SK-N-SH (cell line): ENCODE results near the gene PLCXD1. TPM values are rescaled to one million over a fixed set of nuclear protein-coding genes. Genes with fewer than 3 reads are reported as not detected.

Experiments used
- CTCF ChIA-PET: fragments of 300-600, 350-600 bp; formaldehyde crosslinking; extraction: SDS; loops from one replicate; lab custom pipeline; 2021; lab: Yijun Ruan, JAX
- POLR2A ChIA-PET: fragments of 350-600 bp; sonication (Branson Sonifier 250); formaldehyde crosslinking; extraction: SDS; loops from one replicate; lab custom pipeline; 2020; ENCODE audit warnings: antibody characterized with exemption, inconsistent platforms; lab: Yijun Ruan, JAX
- DNase-seq: peaks from one replicate; pipeline ENCODE4 v3.0.0; 2012
- H2AFZ ChIP-seq: fragments of 200-600 bp; sonication (generic); 2 replicates; pipeline ENCODE4 v1.8.1; 2016; ENCODE audit warnings: antibody characterized with exemption, mild to moderate bottlenecking, low read depth
- H3F3A ChIP-seq: fragments of 200-600 bp; sonication (generic); replicated peaks from 2 replicates; pipeline ENCODE3; 2016; ENCODE audit warnings: antibody characterized with exemption, mild to moderate bottlenecking; ENCODE audit not compliant: insufficient read depth
- H3K27ac ChIP-seq, 2 experiments: fragments of 200-500 bp in 1 of 2; fragments of 200-600 bp in 1 of 2; sonication (Bioruptor generic) in 1 of 2; sonication (generic), shearing (Covaris generic) in 1 of 2; 2 replicates each; pipeline versions ENCODE4 v1.5.1 to v1.6.1; 2014 to 2016; ENCODE audit warnings: low read depth in 2 of 2, inconsistent platforms in 1 of 2, low read length in 1 of 2, mild to moderate bottlenecking in 1 of 2, mixed read lengths in 1 of 2
- H3K27me3 ChIP-seq: fragments of 200-600 bp; sonication (generic), shearing (Covaris generic); 2 replicates; pipeline ENCODE4 v1.6.1; 2016; ENCODE audit warnings: mixed run types; ENCODE audit not compliant: insufficient read depth
- H3K36me3 ChIP-seq, 2 experiments: fragments of 200-500 bp in 1 of 2; fragments of 200-600 bp in 1 of 2; sonication (Bioruptor generic) in 1 of 2; sonication (generic) in 1 of 2; replicated peaks in 1 of 2; 2 replicates each; pipeline versions ENCODE3 to v1.5.1; 2014 to 2016; ENCODE audit warnings: low read length in 1 of 2, mild to moderate bottlenecking in 1 of 2; ENCODE audit not compliant: insufficient read depth in 2 of 2, control insufficient read depth in 1 of 2
- H3K4me1 ChIP-seq, 2 experiments: fragments of 200-500 bp in 1 of 2; fragments of 200-600 bp in 1 of 2; sonication (Bioruptor generic) in 1 of 2; sonication (generic), shearing (Covaris generic) in 1 of 2; 2 replicates each; pipeline versions ENCODE4 v1.5.1 to v1.6.1; 2014 to 2016; ENCODE audit warnings: low read depth in 1 of 2, low read length in 1 of 2, mixed run types in 1 of 2; ENCODE audit not compliant: insufficient read depth in 2 of 2, control insufficient read depth in 1 of 2
- H3K4me2 ChIP-seq: fragments of 200-600 bp; sonication (generic), shearing (Covaris generic); 2 replicates; pipeline ENCODE4 v1.6.1; 2017; ENCODE audit warnings: mixed run types
- H3K4me3 ChIP-seq, 2 experiments: fragments of 200-500 bp in 1 of 2; fragments of 200-600 bp in 1 of 2; sonication (Bioruptor generic) in 1 of 2; sonication (generic), shearing (Covaris generic) in 1 of 2; 2 replicates each; pipeline versions ENCODE4 v1.5.1 to v1.8.1; 2014 to 2016; ENCODE audit warnings: low read depth in 2 of 2, inconsistent platforms in 1 of 2, low read length in 1 of 2, mild to moderate bottlenecking in 1 of 2, mixed read lengths in 1 of 2, moderate library complexity in 1 of 2
- H3K79me2 ChIP-seq: fragments of 200-600 bp; sonication (generic); 2 replicates; pipeline ENCODE4 v1.8.1; 2017; ENCODE audit warnings: mild to moderate bottlenecking; ENCODE audit not compliant: insufficient read depth
- H3K9ac ChIP-seq: fragments of 200-600 bp; sonication (generic); 2 replicates; pipeline ENCODE4 v1.6.1; 2017; ENCODE audit warnings: mixed run types
- H3K9me2 ChIP-seq: fragments of 200-600 bp; sonication (generic); 2 replicates; pipeline ENCODE4 v1.6.1; 2017; ENCODE audit warnings: mixed run types
- H3K9me3 ChIP-seq: fragments of 200-600 bp; sonication (generic); 2 replicates; pipeline ENCODE4 v1.6.1; 2017; ENCODE audit warnings: mixed run types, mild to moderate bottlenecking, moderate library complexity
- H4K20me1 ChIP-seq: fragments of 200-600 bp; sonication (generic); 2 replicates; pipeline ENCODE4 v1.6.1; 2017; ENCODE audit warnings: mild to moderate bottlenecking, mixed run types; ENCODE audit not compliant: insufficient read depth
- CHD2 ChIP-seq: fragments of 150-350 bp; IDR thresholded peaks from 2 replicates; pipeline ENCODE4 v1.6.1; 2018; ENCODE audit warnings: low read length; ENCODE audit not compliant: partially characterized antibody
- CTCF ChIP-seq: fragments of 200-600 bp; sonication (generic); IDR thresholded peaks from 2 replicates; pipeline ENCODE4 v1.6.1; 2017; ENCODE audit warnings: antibody characterized with exemption, mild to moderate bottlenecking, moderate library complexity
- MAX ChIP-seq: IDR thresholded peaks from 2 replicates; pipeline ENCODE4 v1.4.0; 2012; ENCODE audit warnings: low read depth
- MEF2A ChIP-seq: IDR thresholded peaks from 2 replicates; pipeline ENCODE4 v1.4.0; 2012; ENCODE audit warnings: low read depth, borderline replicate concordance
- NRF1 ChIP-seq: IDR thresholded peaks from 2 replicates; pipeline ENCODE4 v1.6.1; 2012; ENCODE audit warnings: low read depth, mild to moderate bottlenecking, low read length
- REST ChIP-seq: IDR thresholded peaks from 2 replicates; pipeline ENCODE4 v1.6.1; 2012; ENCODE audit warnings: mild to moderate bottlenecking, low read depth, low read length, moderate library complexity
- SIN3A ChIP-seq: IDR thresholded peaks from 2 replicates; pipeline ENCODE4 v1.6.1; 2012; ENCODE audit warnings: low read depth, mild to moderate bottlenecking, low read length, moderate library complexity, borderline replicate concordance
- TAF1 ChIP-seq: IDR thresholded peaks from 2 replicates; pipeline ENCODE4 v1.6.1; 2012; ENCODE audit warnings: low read depth, mild to moderate bottlenecking, low read length, moderate library complexity, borderline replicate concordance
- TCF12 ChIP-seq: IDR thresholded peaks from 2 replicates; pipeline ENCODE4 v1.4.0; 2012
- TEAD4 ChIP-seq: IDR thresholded peaks from 2 replicates; pipeline ENCODE4 v1.4.0; 2012; ENCODE audit warnings: mild to moderate bottlenecking, borderline replicate concordance; ENCODE audit not compliant: insufficient read depth
- ZBTB33 ChIP-seq: IDR thresholded peaks from 2 replicates; pipeline ENCODE4 v1.4.0; 2012; ENCODE audit warnings: low read depth, borderline replicate concordance
- WGBS: methylation state at CpG from one replicate; pipeline ENCODE4 v1.1.6; 2017; ENCODE audit warnings: low lambda C conversion rate; 5-methylcytosine and 5-hydroxymethylcytosine counted together
- polyA plus RNA-seq, 3 experiments: library from polyadenylated mRNA; depleted of rRNA; stranded (reverse); fragments of >200 nt; gene quantifications; 2 replicates each; pipeline ENCODE4 v1.2.3, GENCODE V29; 2012

Gene PLCXD1
- polyA plus RNA-seq, 1 of the 3 experiments (the other 2 are of a cell fraction): 14.8 TPM

GRCh38 chrX:288561-288991, 7.4 kb downstream of the PLCXD1 start:
- Histone ChIP-seq H3K4me2 (no peak overlapping the region), H3F3A (peaks cover 9% of the 10 kb centered on the region), H3K9ac (no peak overlapping the region), H3K4me3 (no peak overlapping the region), H3K4me1 (no peaks in the 10 kb centered on the region), H3K36me3 (peaks cover 6 to 18% of the 10 kb centered on the region in 2 experiments), H2AFZ (no peak overlapping the region), H3K27me3 (no peaks in the 10 kb centered on the region), H3K79me2 (peaks cover 6% of the 10 kb centered on the region; the same call in 1 of the 2 replicates), H3K9me2 (no peaks in the 10 kb centered on the region), H3K27ac (no peak overlapping the region), H3K9me3 (no peaks in the 10 kb centered on the region)
- WGBS: 96% methylated on average over 17 of the region's 25 CpGs
- DNase-seq: no peak
- POLR2A ChIA-PET: no interaction called here
- CTCF ChIA-PET: no interaction called here
- TF ChIP-seq TEAD4: no peak
- no peak for TF ChIP-seq TAF1
- TF ChIP-seq NRF1: no peak
- TF ChIP-seq, all 33 proteins: peak for 0
- no peaks in the 10 kb centered on the region for H4K20me1 ChIP-seq

GRCh38 chrX:290476-291166, 9.4 kb downstream of the PLCXD1 start:
- Histone ChIP-seq H3K27me3 (no peaks in the 10 kb centered on the region), H3K36me3 (peaks cover 8 to 17% of the 10 kb centered on the region in 2 experiments), H3K4me1 (no peaks in the 10 kb centered on the region), H2AFZ (no peak overlapping the region), H3K9ac (no peak overlapping the region), H3K9me3 (no peaks in the 10 kb centered on the region), H3K4me3 (no peak overlapping the region), H3K79me2 (0 out of 2 replicates have a peak, but pooled peaks cover 3% of the 10 kb centered on the region), H3F3A (no peaks in the 10 kb centered on the region), H3K27ac (no peak overlapping the region), H3K9me2 (no peaks in the 10 kb centered on the region), H3K4me2 (no peak overlapping the region), H4K20me1 (no peaks in the 10 kb centered on the region)
- 92% methylated on average over 25 of the region's 42 CpGs for WGBS
- no peak for DNase-seq
- CTCF ChIA-PET: no interaction called here
- TF ChIP-seq CHD2: no peak
- TF ChIP-seq, all 33 proteins: peak for 0
- POLR2A ChIA-PET: no interaction called here

GRCh38 chrX:291411-291901, 10.3 kb downstream of the PLCXD1 start:
- no peak overlapping the region for H2AFZ ChIP-seq
- no peaks in the 10 kb centered on the region for H3K9me3 ChIP-seq
- POLR2A ChIA-PET: no interaction called here
- no peak overlapping the region for H3K4me3 ChIP-seq
- no peak overlapping the region for H3K9ac ChIP-seq
- H3F3A ChIP-seq: no peaks in the 10 kb centered on the region
- no peak overlapping the region for H3K27ac ChIP-seq
- H3K4me2 ChIP-seq: no peak overlapping the region
- H3K4me1 ChIP-seq: no peaks in the 10 kb centered on the region
- H3K9me2 ChIP-seq: no peaks in the 10 kb centered on the region
- H3K27me3 ChIP-seq: no peaks in the 10 kb centered on the region
- CTCF ChIA-PET: no interaction called here
- 0 out of 2 replicates have a peak, but pooled peaks cover 3% of the 10 kb centered on the region for H3K79me2 ChIP-seq
- WGBS: 97% methylated on average over 24 of the region's 29 CpGs
- no peaks in the 10 kb centered on the region for H4K20me1 ChIP-seq
- no peak for DNase-seq
- H3K36me3 ChIP-seq: peaks cover 8 to 19% of the 10 kb centered on the region in 2 experiments
- TF ChIP-seq SIN3A (no peak), NRF1 (no peak), CHD2 (no peak), ZBTB33 (no peak), MEF2A (no peak), CTCF (no peak), TCF12 (no peak), REST (no peak), TEAD4 (no peak), TAF1 (no peak), MAX (no peak)
